HG02870 (cell line): ENCODE data around the gene RPL10A.

Experiments used
- ATAC-seq: cut with Tn5 transposase; IDR thresholded peaks from one replicate; pipeline ENCODE4 v1.9.1; 2021; ENCODE audit warnings: mild to moderate bottlenecking, moderate library complexity; ENCODE audit not compliant: unreplicated experiment

The RPL10A gene

GRCh38 chr6:35491558-35492257 is 23.5 kb downstream of the RPL10A start:
- ATAC-seq, result no peak

DNA sequence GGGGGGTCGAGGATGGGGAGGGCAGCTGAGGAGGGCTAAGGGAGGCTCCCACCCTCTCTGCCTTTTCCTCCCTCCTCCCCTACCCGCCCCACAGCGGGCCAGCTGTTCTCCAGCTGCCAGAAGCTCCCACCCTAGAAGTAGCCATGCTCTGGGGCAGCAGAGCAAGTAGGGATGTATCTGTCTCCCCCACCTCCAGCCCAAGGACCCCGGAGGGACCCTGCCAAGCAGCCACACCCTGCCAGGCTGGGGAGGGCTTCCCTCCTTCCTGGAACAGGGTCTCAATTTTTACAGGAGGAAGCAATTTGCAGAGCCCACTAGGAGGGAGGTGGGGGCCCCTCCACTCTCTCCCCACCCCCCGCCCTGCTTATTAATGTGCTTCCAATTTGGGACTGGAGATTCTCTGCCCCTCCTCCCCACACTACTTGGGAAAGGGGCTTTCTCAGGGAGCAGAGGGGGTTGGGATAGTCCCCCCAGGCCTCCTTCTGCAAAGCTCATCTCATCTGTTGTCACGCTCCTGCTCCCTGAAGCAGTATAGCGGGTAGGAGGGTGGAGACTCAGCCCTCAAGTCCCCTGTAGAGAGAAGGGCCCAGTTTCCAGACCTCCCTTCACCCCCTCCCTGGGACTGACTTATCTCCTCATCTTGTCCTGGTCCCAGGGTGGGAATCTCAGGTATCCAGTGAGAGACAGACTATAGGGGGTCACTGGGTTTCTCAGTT is 24.2 kb downstream of the RPL10A start:
- no peak for ATAC-seq

GRCh38 chr6:35492974-35493284 is 24.7 kb downstream of the RPL10A start:
- no peak for ATAC-seq

GRCh38 chr6:35493307-35493983 is 25.2 kb downstream of the RPL10A start:
- no peak for ATAC-seq

DNA sequence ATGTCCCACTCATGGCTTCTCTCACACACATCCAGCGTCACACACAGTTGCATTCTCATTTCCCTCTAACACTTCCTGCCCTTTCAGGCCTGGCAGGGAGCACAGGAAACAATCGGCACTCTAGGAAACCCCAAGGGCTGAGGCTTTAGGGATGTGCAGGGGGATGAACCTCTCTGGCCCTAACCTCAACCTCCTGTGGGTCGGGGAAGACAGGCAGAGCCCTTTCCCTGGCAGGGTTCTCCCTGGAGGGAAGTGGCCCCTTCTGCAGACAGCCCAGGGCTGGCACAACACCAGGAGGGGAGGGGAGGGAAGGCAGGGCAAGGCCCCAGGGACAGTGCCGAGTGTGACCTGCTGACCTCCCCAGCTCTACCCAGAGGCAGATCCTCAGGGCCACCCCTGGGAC is 26.0 kb downstream of the RPL10A start:
- ATAC-seq, result no peak

GRCh38 chr6:35495258-35496035 is 27.2 kb downstream of the RPL10A start:
- no peak for ATAC-seq

- no peak for ATAC-seq
Measured at GRCh38 chr6:35496036-35496840, 28.0 kb downstream of the RPL10A start.

- no peak for ATAC-seq
Measured at GRCh38 chr6:35496841-35497570, 28.8 kb downstream of the RPL10A start, which contains the start of gene TEAD3. TSS of gene TEAD3 (minus strand) at chr6:35497079.

DNA sequence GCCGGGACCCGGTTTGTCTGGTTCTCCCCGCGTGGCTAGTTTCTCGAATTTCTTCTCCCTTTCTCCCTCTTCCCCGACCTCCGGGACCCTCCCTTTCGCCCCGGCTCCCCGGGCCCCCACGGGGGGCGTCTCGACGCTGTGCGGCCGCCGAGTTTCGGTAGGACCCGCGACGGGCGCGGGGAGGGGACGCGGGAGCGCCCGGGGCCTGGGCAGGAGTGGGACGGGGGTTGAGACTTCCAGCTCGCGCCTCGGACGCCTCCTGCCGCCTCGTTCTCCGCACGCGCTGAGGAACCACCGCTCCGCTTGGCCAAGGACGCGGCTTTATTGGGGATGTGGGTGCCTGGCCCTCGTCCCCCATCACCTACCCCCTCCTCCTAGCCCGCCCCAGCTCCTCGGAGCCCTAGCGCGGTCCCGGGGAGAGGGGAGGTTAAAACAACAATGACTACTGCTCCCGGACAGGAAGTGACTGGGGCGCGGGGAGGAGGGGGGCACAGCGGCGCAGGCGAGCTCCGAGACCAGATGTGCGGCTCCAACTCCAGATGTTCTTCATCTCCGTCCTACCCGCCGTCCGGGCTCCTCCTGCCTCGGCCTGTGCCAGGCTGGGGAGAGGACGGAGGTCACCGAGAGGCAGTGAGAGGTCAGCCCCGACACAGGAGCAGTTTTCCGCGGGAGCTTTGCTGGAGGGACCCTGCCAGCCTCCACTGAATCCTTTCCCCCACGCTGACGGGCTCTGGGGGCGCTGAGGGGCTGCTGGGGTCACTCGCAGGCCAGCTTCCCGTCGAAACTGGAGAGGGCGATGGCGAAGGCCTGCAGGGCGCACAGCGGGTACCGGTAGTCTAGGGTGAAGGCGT is 29.6 kb downstream of the RPL10A start:
- ATAC-seq, result no peak

- no peak for ATAC-seq
Measured at GRCh38 chr6:35498422-35499067, 30.3 kb downstream of the RPL10A start.

DNA sequence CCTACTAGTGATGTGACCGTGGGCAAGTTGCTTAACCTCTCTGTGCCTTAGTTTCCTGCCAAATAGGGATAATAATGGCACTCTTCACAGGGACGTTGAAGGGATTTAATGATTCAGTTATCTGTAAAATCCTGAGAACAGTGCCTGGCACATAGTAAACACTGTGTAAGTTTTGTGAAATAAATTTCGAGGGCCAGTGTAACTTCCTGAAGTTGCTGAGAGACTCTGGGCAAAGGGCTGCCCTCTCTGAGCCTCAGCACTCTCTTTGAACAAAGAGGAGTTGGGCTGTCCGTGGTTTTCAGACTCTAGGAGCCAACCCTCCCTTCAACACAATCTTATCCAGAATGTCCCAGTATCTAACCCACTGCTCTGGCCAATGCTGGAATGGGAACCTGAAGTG is 31.2 kb downstream of the RPL10A start:
- ATAC-seq, result no peak

DNA sequence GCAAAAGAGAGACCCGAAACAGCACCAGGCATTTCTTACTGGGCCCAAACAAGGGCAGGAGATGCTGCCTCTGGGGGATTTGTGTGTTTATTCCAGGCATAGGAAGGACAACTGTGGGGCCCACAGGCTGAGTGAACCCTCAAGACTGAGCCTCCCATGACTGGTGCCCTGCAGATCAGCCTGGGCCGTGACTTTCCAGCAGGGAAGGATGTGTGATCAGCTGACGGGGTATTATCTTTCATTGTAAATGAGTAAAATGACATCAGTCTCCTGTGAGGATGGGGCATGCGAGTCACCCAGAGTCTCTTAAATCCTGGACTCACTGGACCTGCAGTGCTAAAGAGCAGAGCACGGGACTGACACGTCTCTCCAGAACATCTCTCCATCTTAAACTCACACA is 32.6 kb downstream of the RPL10A start:
- ATAC-seq, result no peak

DNA sequence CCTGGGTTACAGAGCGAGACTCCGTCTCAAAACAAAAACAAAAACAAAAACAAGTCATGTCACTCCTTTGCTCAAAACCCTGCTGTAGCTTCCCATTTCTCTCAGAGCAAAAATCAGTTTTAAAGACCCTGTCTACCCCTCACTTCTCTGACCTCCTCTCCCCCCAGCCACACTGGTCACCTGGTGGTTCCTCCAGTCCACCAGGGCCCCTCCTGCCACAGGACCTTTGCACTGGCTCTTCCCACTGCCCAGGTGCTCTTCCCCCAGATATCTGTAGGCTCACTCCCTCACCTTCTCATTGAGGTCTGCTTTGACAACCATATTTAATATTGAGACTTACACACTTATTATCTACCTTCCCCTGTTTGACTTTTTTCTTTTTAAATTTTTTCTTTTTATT is 33.6 kb downstream of the RPL10A start:
- ATAC-seq, result no peak

GRCh38 chr6:35503534-35503933 is 35.3 kb downstream of the RPL10A start:
- ATAC-seq, result no peak

- no peak for ATAC-seq
Measured at GRCh38 chr6:35505999-35506412, 37.8 kb downstream of the RPL10A start.

- ATAC-seq, result no peak
Measured at GRCh38 chr6:35506536-35506935, 38.3 kb downstream of the RPL10A start.

- no peak for ATAC-seq
Measured at GRCh38 chr6:35507221-35507620, 39.0 kb downstream of the RPL10A start.

- no peak for ATAC-seq
Measured at GRCh38 chr6:35508027-35508426, 39.8 kb downstream of the RPL10A start.
